8988T (cell line): ENCODE measurements around the gene PARP14.
"Not testable (repeated sequence)": the region's sequence is repeated elsewhere in the genome, so short reads cannot be mapped to it uniquely, and the experiment has no call there.

ENCODE experiments used
- DNase-seq: peaks from one replicate; pipeline ENCODE4 v3.0.0; 2011

Gene PARP14

DNA sequence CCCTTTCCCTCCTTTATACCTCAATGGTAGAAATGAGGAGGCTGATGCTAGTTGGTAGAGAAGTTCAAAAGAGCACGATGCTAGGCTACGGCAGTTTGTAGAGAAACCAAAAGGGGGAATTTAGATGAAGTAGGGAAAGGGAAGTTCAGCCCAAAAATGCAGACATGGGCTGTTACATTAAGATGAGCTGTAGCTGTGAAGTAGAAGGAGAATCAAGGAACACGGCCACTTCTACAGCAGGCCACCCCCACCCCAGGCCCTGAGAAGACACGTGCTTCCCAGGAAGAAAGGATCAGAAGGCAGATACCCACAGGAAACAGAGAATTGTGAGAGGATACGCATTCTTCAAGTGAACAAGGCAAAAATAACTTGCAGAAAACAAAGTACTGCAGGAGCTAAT lies 2.1 kb upstream of the PARP14 start:
- DNase-seq: no peak

DNA sequence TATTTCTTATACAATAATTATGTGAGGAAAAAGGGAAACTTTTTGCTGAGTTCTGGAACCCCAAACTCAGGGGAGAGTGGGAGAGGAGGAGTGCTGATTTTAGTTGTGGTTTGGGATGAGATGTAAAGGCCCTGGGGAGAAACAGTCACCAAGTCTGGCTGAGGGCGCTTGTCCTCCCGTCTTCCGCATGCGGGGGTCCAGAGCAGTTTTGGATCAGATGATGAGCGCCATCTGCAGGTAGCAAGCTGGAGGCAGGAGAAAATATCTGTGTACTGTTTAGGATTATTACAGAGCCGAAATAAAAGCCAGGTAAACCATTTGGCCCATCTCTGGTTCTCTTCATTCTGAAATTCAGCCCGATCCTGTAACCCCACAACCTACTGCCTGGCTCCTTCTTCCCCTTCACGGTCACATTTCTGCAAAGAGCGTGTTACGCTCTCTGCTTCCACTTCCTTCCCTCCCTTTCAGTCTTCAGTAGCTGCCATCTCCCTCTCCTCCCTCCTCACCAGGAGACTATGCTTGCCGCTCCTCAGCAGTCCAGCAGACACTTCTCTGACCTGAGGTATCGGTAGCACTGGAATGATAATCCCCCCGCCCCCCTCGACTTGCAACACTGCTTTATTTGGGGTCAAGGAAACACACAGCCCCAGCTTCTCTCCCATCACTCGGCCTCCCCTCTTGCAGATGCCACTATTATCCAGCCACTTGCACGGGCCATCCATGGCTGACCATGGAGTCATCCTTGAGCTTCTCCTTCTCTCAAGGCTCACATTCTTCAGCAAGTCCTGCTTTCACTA lies 1.4 kb upstream of the PARP14 start:
- no peak for DNase-seq

DNA sequence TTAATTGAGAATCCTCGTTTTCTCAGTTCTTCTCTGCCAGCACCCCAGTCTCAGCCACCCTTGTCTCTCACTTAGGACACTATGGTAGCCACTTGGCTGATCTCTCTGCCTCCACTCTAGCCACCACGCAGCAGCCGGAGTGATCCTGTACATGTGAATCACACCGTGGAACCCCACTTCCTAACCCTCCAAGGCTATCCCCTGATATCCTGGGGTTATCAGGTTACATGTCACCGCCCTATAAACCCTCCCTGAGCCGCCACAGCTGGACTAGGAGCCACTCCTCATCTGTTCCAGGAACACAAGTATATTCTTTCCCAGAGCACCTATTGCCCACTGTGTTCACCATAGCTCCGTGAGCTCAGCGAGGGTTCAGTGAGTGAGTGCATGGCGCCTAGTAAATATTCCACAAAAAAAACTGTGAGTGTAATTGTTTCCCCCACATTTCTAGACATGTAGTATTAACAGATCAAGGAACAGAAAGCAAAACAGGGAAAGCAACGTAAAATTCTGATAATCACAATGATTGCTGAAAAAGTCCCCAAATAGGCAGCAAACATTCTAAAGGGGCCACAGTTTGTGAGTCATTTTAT lies 661 bp upstream of the PARP14 start:
- DNase-seq: no peak

DNA sequence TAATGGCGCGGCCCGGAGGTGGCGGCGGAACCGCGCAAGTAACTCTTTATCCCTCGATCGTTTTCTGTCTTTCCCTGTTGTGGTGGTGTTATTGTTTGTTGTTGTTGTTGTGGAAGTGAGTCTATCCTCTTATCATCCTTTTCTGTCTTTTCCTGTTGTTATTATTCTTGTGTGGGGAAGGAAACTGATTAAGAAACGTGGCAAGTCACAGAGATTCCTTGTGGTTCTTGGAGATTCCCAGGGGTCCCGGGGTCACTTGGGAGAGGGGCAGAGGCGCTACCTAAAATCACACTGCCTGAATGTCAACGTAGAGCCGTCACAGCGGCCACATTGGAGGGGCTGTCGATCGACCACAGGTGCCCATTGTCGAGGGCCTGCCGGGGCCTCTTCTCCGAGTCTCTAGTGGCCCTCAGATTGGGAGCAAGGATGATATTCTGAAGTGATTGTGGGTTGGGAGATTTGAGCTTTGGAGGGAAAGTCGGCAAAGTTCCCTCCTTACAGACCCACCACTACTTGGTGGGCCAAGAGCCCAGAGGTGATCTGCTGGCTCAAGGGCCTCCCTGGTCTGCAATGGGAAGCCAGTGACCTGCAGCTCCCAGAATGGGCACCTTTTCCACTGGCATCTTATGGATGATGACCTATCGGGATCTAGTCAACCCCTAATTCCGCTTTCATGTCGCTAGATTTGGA lies 790 bp downstream of the PARP14 start:
- no peak for DNase-seq

DNA sequence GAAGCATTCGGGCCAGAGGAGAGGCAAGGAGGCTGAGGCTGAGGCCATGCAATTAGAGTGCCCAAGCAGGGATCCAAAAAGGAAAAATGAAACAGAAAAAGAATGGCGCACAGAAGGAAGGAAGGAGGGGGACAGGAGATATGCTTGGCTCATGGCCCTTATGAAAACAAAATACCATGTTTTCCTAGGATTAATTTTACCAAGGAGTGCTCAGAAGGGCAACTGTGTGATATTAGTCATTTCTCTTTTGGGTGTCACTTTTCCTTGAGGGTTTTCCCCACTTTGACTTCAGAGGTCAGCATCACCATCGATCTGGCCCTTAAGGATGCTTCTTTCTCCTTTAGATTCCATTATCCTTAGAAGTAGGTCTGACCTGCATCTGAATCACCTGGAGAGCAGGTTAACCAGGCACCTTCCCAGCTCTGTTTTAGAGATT lies 1.4 kb downstream of the PARP14 start:
- DNase-seq: no peak

DNA sequence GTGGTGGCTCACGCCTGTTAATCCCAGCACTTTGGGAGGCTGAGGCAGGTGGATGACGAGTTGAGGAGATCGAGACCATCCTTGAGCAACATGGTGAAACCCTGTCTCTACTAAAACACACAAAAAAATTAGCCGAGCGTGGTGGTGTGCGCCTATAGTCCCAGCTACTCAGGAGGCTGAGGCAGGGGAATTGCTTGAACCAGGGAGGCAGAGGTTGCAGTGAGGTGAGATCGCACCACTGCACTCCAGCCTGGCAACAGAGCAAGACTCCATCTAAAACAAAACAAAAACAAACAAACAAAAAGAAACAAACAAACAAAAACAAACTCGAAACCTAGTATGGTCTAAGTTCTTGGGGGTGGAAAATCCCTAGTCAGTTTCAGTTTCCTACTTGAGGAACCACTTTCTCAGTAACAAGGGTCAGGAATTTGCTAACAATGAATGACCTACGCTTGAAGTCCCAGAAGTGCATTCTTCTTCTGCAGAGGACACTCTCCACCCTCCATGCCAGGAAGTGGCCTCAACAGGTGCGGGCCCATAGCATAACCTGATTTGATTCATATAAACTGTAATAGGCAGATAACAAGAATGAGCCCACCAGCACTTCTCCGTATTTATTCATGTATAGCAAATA lies 2.3 kb downstream of the PARP14 start:
- DNase-seq: not testable (repeated sequence)

DNA sequence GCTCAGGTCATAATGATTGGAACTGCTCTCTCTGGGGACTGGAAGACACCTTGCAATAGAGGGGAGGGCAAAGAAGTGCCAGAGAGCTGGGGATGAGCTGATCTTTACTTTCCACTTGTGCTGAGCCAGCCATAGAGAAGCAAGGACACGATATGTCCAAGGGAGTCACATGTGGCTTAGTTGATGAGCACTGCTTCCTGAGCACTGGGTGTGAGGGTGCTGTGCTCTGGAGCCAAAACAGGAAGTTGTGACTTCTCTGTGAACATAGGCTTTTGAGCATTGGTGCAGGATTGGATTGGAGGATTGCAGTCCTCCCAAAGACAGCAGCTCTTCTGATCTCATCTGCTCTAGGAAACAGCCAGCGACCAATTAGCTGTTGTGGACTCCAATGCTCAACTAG lies 6.7 kb downstream of the PARP14 start:
- DNase-seq: no peak

DNA sequence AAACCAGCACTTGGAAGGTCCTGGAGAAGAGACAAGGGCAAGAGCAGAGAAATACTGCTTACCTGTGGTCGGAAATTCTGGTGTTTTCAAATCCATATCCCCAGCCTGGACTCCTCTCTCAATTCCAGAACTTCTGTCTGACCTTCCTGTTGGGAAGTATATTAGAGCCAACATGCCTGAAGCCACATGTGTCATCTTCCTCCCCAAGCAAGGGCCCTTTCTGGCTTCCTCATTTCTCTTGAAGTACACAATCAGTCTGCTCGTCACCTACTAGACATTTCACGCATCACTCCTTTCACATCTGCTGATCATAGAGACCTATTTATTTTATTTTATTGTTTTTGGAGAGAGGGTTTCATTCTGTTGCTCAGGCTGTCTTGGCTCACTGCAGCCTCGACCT lies 8.4 kb downstream of the PARP14 start:
- no peak for DNase-seq

DNA sequence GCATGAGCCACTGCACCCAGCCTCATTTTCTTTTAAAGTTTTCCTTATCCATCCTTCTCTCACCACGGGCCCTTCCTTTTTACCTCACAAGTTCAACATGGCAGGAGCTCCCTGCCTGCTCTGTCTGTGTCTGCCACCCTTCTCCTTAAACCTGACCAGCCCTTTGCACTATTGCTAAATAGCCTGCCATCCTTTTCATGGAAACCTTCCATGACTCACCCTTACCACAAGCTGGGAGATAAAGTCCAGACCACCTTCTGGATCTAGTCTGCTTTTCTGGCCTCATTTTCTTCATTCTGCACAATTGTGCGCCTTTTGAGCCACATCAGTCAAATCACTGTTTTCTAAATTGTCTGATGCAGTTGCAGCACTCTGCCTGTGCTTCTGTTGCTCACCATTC lies 8.9 kb downstream of the PARP14 start:
- no peak for DNase-seq

DNA sequence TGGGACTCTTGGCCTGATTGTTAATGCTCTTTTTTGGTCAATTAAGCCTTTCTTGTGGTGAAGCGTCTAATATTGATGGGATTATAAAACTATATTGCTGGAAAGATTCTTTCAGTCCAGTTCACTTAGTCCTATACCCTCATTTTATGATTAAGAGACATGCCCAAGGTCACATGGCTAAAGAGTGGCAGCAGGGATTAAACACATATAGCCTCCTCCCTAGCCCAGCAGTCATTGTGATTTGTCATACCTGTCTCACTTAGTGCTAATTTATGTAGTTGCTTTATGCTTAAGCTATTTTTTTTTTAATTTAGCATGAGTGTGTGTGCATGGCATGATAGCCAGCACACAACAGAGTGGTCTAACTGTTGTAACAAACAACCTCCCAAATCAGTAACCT lies 9.5 kb downstream of the PARP14 start:
- DNase-seq: no peak

DNA sequence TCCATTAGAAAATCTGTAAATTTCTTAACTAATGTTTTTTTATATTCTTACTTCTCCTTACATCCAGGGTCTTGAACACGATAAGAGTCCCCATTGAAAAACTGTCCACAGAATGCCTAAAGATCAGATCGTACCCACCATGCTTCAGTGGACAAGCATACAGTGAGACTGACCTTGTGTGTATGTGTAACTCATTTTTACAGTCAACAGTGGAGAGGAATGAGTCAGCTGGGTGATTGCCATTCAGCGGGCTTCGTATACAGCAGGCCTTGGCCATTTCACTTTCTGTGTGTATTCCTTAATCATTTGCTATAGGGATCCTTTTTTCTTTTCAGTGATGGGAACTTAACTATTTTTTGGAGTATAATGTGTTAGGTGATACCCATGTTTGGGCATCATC lies 10.6 kb downstream of the PARP14 start:
- DNase-seq: no peak

DNA sequence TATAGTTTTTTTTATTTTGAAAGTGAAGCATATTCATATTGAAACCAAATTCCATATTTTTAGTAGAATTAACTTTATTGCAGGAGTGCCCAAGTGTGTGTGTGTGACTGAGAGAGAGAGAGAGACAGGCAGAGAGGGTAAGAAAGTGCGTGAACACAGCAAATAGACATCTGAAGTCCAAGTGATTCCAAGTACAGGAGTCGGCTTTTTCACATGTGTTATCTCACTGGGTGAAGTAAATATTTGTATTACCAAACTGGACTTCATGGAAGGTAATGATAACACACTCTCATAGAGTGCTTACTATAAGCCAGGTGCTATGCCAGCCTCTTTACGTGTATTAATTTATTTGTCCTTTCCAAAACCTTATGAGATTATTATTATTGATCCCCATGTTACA lies 12.0 kb downstream of the PARP14 start:
- DNase-seq: no peak

DNA sequence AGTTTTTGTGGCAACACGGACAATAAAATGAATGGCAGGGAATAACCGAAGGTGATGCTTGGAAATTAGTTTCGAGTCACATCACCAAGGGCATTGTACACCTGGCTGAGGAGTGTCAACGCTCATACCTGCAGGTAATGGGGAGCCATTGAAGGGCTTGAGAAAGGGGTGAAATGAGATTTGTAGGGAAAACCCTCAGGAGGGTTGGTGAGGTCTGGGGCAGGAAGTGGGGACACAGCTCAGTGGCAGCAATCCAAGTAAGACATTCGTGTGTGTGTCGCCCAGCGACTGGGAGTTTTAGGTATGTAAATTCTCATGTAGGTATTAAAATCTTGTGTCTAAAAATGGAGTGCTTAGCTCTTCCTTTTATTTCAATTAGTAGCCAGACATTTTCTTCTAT lies 14.3 kb downstream of the PARP14 start:
- no peak for DNase-seq

DNA sequence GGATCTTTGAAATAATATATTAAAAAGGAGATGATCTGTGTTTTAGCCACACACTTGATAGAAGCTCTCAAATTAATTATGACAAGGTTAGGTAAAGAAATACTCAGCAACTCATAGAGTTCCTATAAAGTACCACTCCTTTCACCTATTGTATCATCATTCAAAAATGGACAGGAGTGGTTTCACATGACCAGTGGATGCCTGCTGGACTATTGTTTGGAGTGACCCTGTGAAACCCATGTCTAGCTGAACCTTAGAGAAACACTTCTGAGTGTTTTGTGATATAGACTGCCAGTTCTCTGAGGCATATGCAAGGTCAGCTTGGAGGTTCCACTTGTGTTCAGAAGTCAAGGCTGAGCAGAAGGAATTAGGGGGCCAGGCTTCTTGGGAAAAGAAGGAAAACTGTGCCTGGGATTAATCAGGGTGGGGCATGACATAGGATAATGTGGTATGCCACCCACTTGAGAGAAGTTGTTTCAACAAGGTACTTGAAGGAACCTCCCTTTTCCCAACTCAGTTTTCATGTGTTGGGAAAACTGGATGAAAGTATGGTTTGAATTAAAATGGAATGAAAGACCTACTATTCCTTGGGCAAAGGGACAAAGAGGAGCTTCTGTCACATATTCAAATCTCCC lies 15.4 kb downstream of the PARP14 start:
- DNase-seq: no peak

DNA sequence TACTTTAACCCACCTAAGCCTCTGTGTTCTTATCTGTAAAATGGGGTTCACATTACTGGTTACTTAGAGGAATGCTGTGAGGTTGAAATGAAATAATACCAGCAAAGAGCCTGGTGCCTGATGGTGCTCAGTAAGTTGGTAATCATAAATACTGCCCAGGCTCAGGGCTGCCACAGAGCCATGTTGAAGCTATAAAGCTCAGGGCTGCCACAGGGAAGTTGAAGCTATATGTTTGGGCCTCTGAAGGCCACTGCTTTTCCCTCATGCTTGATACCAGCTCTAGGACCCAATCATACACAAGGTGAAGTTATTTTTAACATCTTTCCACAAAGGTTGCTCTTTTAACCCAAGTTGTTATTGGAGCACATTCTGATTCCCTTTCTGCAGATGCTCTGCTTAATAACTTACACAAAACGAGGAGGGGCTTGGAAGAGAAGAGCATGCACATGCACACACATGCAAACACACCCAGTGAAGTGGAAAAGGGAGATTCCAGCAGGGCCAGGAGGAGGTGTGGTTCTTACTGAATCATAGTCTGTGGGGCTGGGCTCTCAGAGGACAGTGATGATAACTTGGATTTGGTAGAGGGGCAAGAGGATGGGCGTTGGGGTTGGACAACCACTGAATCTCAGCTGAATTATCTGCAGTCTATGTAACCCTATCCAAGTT lies 17.4 kb downstream of the PARP14 start:
- DNase-seq: no peak

DNA sequence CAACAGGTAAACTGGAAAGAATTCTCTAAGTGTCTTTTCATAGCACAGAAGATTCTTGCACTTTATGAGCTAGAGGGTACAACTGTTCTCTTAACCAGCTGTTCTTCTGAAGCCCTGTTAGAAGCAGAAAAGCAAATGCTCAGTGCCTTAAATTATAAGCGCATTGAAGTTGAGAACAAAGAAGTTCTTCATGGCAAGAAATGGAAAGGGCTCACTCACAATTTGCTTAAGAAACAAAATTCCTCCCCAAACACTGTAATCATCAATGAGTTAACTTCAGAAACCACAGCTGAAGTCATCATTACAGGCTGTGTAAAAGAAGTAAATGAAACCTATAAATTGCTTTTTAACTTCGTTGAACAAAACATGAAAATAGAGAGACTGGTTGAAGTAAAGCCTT lies 19.6 kb downstream of the PARP14 start:
- DNase-seq: no peak

DNA sequence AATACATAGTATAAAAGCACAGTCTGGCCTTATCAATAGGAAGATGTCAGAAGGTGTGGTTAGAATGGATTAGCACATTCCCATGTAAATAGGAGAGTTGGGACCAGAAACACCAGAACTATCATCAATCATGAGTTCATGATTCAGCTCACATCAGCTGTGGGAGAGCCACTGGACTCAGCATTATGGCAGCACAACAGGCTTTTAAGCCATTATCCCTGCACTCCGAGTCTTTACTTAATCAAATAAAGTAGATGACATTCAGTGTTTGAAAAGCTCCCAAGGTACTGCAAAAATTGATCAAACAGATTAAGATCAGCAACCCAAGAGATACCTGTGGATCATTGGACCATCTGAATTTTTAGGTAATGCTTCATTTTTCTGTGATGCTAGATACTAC lies 24.7 kb downstream of the PARP14 start:
- no peak for DNase-seq

DNA sequence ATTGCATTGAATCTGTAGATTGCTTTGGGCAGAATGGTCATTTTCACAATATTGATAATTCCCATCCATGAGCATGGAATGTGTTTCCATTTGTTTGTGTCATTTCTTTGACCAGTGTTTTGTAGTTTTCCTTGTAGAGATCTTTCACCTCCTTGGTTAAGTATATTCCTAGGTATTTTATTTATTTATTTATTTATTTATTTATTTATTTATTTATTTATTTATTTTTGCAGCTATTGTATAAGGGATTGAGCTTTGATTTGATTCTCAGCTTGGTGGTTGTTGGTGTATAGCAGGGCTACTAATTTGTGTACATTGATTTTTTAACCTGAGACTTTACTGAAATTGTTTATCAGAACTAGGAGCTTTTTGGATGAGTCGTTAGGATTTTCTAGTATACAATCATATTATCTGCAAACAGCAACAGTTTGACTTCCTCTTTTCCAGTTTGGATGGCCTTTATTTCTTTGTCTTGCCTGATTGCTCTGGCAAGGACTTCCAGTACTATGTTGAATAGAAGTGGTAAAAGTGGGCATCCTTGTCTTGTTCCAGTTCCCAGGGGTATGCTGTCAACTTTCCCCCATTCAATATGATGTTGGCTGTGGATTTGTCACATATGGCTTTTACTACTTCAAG lies 30.1 kb downstream of the PARP14 start:
- not testable (repeated sequence) for DNase-seq

DNA sequence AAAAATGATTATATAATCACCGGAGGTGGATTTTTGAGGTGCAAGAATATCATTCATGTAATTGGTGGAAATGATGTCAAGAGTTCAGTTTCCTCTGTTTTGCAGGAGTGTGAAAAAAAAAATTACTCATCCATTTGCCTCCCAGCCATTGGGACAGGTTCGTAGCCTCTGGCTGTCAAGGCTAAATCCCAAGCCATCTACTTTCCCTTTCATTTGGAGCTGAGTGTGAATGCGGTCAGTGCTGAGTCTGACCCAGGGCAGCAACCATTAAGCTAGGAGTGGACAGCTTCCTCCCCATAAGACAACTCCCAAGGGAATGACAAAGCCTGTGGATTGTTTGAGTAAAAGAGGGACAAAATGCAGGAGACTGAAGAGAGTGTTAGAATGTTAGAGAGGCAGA lies 33.6 kb downstream of the PARP14 start:
- no peak for DNase-seq

DNA sequence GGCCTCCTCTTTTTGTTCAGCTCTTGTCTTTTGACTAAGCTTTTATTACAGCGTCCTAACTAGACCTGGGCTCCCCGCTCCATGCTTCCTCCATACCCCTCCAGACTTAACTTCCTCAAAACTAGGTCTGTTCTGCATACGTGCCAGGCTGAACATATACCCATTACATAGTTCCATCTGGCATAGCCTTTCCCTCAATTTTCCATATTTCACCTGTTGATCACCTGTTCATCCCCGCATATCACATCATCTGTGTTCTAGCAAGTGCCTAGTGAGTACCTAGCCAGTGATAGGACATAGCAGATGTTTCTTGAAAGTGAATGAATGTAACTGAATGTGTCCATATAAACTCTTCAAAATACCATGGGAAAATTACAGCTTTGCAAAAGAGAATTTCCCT lies 36.0 kb downstream of the PARP14 start:
- DNase-seq: no peak

DNA sequence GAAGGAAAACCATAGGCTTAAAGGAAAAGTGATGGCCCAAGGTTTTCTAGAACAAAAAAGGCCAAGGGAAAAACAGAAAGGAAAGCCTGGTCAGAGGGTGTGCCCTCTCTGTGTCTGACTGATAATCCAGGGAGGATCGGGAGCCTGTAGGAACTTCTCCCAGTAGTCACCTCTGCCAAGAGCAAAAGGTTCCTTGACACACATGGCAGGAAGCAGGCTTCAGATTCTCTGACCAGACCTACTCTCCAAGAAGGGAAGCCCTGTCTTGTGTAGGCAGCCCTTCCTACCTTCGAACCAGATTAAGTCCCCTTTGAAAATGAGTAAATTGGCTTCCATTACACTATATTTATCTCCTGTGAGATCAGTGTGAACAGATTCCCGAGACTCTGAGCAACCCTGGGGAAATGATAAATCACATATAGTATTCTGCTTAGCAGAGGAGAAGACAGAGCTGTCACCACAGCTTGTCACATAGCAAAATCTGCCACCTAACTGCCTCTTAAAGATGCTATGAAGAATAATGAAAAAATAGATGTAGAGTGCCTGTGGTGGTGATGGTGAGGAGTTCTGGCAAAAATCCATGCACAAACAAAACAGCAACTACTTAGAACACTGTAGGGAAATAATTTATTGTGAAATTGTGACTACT lies 38.8 kb downstream of the PARP14 start:
- DNase-seq: no peak

DNA sequence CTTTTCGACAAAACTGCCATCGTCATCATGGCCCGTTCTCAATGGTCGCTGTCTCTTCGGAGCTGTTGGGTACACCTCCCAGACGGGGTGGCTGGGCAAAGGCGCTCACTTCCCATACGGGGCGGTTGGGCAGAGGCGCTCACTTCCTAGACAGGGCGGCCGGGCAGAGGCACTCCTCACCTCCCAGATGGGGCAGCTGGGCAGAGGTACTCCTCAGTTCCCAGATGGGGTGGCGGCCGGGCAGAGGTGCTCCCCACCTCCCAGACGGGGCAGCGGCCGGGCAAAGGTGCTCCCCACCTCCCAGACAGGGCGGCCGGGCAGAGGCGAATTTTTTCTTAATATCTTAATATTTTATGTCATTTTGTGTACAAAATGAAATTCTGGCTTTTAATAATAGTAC lies 44.5 kb downstream of the PARP14 start:
- no peak for DNase-seq
